DMS153 (cell line): Measurements from ENCODE around the gene ATP8A2.

Source experiments
- DNase-seq: peaks from one replicate; lab custom pipeline; 2025; lab: John Stamatoyannopoulos, UW

The ATP8A2 gene

GRCh38 chr13:26074706-26075105, 702.9 kb downstream of the ATP8A2 start:
- DNase-seq: no peak
